GM12873 (cell line): ENCODE results near the gene ISYNA1.

ENCODE experiments used
- CTCF ChIP-seq: IDR thresholded peaks from 2 replicates; pipeline ENCODE4 v1.5.1; 2012; ENCODE audit warnings: low read depth, mild to moderate bottlenecking, moderate library complexity, low read length, control low read depth; ENCODE audit not compliant: insufficient read depth; ENCODE audit errors: missing control alignments

ISYNA1 gene

GRCh38 chr19:18436671-18437490 is 1.1 kb downstream of the ISYNA1 start:
- TF ChIP-seq CTCF, result no peak

- no peak for TF ChIP-seq CTCF
Measured at GRCh38 chr19:18435842-18436670, 1.9 kb downstream of the ISYNA1 start.

GRCh38 chr19:18435178-18435841 is 2.6 kb downstream of the ISYNA1 start:
- TF ChIP-seq CTCF, result no peak

- TF ChIP-seq CTCF, result no peak
Measured at GRCh38 chr19:18434411-18435175, 3.3 kb downstream of the ISYNA1 start.

- TF ChIP-seq CTCF, result no peak
Measured at GRCh38 chr19:18433735-18434398, 4.1 kb downstream of the ISYNA1 start.

GRCh38 chr19:18433015-18433691 is 4.8 kb downstream of the ISYNA1 start:
- no peak for TF ChIP-seq CTCF
